Epithelial cell of prostate (primary cell): Measurements from ENCODE around the gene HAPSTR1.

Source experiments
- DNase-seq: peaks from one replicate; pipeline ENCODE4 v3.0.0-alpha.2; 2011; ENCODE audit warnings: low read depth, low spot score
- H3K27ac ChIP-seq: fragments of 450-650 bp; 2 replicates; pipeline ENCODE4 v1.5.1; 2017; ENCODE audit warnings: mild to moderate bottlenecking

HAPSTR1 gene

DNA sequence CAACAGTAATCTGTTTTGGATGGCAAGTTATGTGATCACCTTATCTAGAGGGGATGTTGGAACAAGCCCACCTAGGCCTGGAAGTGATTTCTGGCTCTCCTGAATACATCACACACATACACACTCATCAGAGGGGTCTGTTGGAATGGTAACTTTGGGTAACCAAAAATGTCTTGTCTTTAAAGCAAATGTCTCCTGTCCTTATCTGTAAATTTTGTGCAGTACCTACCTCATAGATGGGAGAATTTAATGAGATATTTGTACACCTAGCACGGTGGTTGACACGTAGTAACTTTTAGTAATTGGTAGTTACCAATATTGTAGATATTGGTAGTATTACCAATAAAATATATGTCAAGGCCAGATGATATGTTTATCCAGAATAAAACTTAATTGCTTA is 24.7 kb downstream of the HAPSTR1 start:
- H3K27ac ChIP-seq, result peak overlapping the region; percentile 69
- no peak for DNase-seq

DNA sequence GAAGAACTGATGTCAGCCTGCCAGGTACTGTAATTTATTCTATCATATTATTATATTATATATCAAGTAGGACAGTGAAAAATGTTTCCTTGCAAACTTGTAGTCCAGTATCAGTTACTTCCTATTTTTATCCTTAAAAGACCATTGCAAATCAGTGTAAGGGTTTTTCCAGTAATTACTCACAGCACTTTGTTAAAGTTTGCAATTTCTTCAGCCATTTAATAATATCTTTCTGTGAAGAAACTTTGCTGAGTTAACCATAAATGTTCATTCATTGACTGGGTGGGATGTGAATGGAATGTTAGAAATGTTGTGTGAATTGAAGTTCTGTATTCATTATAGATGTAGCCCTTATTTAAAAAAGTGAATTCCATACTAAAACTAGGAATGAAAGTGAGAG is 26.7 kb downstream of the HAPSTR1 start:
- H3K27ac ChIP-seq, result no peak overlapping the region
- DNase-seq, result no peak

- H3K27ac ChIP-seq, result peak overlapping the region; percentile 0
- DNase-seq, result no peak
Measured at GRCh38 chr16:9119795-9120194, 28.4 kb downstream of the HAPSTR1 start.

DNA sequence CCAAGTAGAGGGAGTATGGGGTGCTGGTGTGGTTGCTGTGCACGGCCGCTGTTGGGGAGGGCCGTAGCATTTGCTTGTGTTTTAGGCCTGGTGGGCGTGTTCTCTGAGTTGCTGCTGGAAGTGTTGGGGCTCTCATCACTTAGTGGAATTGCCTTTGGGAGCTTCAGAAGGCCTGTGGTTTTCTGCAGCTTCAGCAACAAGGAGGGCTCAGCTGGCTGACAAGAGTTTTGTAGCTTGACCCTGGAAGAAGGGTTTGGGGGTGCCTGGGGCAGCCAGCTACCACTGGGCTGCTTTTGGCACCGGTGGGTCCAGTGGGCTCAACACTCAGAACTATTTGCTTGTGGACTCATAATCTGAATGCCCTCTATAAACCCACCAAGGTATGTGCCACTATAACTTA is 30.9 kb downstream of the HAPSTR1 start:
- no peak for DNase-seq
- H3K27ac ChIP-seq, result peak overlapping the region; percentile 68

- H3K27ac ChIP-seq, result peak overlapping the region; percentile 68
- no peak for DNase-seq
Measured at GRCh38 chr16:9122969-9123368, 31.5 kb downstream of the HAPSTR1 start.

- no peak for DNase-seq
- peak overlapping the region; percentile 68 for H3K27ac ChIP-seq
Measured at GRCh38 chr16:9123401-9123800, 32.0 kb downstream of the HAPSTR1 start.

GRCh38 chr16:9123871-9124270 is 32.4 kb downstream of the HAPSTR1 start:
- peak overlapping the region; percentile 68 for H3K27ac ChIP-seq
- no peak for DNase-seq

DNA sequence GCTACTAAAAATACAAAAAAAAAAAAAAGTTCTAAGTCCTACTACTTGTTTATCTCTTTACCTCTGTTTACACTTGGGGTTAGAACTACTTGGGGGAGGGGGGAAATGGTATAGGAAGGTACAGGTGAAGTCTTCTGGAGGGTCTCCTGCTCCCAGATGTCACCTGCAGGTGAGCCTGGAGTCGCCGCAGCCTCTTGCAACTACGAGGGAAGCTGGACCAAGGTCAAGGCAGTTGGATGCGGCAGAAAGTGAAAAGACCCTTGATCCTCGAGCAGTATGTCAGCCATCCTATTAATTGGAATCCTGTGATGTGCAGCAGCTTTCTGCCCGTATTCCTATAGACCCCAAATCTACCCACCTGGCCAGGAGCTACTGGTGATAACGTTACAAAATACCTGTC is 33.0 kb downstream of the HAPSTR1 start:
- DNase-seq, result no peak
- H3K27ac ChIP-seq, result peak overlapping the region; percentile 68

- H3K27ac ChIP-seq, result peak overlapping the region; percentile 68
- DNase-seq, result no peak
Measured at GRCh38 chr16:9124908-9125584, 33.6 kb downstream of the HAPSTR1 start.

DNA sequence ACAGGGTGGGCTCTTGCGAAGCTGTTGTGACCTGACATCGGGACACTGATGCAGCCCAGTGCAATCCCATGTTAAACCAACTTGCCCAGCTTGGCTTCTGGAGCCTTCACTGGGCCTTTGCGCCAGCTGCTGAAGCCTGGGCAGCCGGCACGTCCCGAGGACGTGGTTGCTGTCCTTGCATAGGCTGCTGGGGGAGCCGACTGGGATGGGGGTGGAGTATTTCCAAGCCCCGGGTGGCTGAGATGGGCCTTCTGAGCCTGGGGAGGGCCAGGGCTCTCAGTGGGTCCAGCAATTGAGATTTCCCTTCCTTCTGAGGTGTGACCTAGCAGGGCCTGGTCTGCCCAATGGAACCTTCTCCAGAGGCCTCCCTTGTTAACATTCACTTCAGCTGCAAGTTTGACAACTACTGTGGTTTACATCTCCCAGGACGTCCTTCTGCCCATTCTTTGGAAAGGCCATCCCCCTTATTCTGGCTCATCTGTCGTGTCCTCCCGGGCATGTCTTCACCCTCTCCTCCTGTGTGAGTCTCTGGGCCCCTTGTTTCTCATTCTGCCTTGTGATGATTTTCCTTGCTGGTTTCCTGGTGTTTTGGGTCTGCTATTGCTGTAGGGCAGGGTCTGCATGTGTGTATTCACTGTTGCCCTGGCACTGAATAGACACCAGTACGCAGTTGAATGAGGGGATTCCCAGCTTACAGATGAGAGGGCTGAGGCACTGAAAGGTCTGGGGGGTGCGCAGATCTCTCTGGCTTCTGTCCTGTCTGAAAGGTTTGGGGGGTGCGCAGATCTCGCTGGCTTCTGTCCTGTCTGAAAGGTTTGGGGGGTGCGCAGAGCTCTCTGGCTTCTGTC is 34.4 kb downstream of the HAPSTR1 start:
- peak overlapping the region; percentile 68 for H3K27ac ChIP-seq
- no peak for DNase-seq

DNA sequence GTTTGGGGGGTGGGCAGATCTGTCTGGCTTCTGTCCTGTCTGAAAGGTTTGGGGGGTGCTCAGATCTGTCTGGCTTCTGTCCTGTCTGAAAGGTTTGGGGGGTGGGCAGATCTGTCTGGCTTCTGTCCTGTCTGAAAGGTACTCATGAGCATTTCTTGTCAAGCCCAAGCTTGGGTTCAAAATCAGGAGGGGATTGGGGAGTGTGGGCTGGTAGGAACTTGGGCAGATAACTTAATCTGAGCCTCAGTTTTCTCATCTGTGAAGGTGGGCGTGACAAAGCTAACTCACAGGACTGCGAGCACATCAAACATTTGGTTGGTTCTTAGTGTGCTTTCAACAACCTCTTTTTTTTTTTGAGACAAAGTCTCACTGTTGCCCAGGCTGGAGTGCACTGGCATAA is 35.2 kb downstream of the HAPSTR1 start:
- H3K27ac ChIP-seq, result peak overlapping the region; percentile 65
- no peak for DNase-seq

GRCh38 chr16:9128346-9129342 is 37.2 kb downstream of the HAPSTR1 start:
- DNase-seq, result no peak
- H3K27ac ChIP-seq, result peak overlapping the region; percentile 65

DNA sequence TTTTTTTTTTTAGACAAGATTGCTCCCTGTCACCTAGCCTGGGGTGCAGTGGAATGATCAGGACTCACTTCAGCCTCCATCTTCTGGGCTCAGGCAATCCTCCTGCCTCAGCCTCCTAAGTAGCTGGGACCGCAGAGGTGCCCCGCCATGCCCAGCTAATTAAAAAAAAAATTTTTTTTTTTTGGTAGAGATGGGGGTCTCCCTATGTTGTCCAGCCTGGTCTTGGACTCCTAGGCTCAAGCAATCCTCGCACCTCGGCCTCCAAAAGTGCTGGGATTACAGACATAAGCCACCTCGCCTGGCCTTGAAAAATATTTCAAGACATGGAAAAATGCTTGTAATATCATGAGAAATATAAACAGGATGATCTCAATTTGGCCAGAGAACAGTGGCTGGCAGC is 42.9 kb downstream of the HAPSTR1 start:
- no peak for DNase-seq
- no peak overlapping the region for H3K27ac ChIP-seq

DNA sequence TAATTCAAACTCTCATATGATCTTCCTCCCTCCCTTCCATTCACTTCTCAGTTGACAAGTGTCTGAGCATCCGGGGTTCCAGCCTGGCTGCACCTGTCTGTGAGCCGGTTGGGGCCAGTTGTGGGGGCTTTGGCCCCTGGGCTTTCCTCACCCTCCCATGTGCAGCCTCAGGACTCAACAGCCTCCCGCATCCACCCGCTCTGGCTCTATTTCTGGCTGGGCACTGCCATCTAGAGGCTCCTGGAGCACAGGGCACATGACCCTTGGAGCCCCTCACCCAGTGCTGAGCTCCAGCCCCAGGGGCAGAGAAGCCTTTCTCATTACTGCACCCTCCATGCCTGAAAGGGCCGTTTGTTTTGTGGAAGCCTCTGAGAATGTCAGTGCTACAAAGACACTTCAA is 43.3 kb downstream of the HAPSTR1 start:
- no peak overlapping the region for H3K27ac ChIP-seq
- DNase-seq, result no peak

DNA sequence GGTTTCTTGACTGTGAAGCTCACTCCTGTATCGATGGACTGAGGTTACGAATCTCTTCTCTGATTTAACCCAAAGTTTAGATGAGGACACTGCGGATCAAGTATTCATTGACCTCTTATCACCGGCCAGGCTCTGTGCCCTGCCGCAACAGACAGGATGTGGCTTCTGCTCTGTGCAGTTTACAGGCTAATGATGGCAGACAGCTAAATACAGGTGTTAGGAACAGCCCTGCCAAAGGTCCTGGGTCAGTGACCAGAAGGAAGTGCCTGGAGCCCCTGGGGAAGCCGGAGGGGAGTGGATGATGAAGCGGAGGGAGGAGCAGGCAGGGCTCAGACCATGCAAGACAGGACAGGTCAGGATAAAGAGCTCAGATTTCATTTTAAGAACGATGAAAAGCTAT is 44.4 kb downstream of the HAPSTR1 start:
- H3K27ac ChIP-seq, result no peak overlapping the region
- DNase-seq, result no peak

DNA sequence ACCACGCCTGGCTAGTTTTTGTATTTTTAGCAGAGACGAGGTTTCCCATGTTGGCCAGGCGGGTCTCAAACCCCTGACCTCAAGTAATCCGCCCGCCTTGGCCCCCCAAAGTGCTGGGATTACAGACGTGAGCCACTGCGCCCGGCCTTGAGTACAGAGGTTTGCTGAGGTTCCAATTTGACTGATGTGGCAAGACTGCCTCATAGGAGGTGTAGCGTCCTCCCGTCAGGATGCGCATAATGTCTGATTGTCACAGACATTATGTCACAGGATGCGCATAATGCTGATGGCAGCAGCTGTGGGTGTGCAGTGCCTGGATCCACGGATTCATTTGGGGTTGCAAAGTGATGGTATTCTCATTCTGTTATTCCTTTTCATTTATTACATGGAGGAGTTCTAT is 45.2 kb downstream of the HAPSTR1 start:
- DNase-seq, result no peak
- H3K27ac ChIP-seq, result no peak overlapping the region

DNA sequence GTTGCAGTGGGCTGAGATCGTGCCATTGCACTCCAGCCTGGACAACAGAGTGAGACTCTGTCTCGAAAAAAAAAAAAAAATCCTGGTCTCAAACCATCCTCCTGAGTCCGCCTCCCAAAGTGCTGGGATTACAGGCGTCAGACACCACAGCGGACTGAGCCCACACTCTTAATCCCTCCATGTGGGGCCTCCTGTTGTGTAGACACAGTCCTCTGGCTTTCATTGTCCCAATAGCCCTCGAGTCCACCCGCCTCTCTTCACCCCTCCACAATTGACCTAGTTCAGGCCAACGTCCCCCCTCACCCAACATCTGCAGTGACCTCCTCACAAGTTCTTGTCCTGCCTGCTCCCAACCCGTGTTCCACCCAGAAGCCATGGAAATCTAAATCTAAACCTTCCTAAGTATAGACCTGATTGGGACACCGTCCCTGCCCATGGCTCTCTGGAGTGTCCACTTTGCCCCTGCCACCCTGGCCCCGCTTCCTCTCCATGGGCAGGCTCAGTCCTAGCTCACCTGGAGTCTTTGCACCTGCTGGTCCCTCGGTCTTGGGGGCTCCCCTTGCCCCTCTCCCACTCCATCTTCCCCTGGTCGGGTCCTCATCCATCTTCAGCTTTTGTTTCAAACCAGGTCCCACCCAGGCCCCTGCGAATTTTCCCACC is 46.7 kb downstream of the HAPSTR1 start:
- DNase-seq, result no peak

GRCh38 chr16:9138731-9139501 is 47.5 kb downstream of the HAPSTR1 start:
- no peak overlapping the region for H3K27ac ChIP-seq
- DNase-seq, result no peak

More for the DNA sequence above, 46.7 kb downstream of the HAPSTR1 start:
- no peak overlapping the region for H3K27ac ChIP-seq

DNA sequence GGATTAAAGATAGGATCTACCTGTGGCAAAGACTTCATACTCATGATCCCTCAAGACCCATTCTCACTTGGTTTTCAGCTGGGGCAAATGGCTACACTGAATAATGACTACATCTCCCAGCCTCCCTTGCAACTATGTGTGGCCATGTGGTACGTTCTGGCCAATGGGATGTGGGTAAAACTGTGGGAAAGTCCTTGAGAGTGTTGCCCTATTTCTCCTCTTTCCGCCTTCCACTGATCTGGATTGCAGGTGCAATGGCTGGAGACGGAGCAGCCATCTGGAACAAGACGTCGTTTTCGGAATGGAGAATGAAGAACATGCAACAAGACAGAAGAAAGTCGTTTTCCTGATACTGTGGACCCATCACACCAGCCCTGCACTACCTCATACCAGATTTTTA is 48.5 kb downstream of the HAPSTR1 start:
- H3K27ac ChIP-seq, result no peak overlapping the region
- DNase-seq, result no peak
